HS-5 (cell line): ENCODE data around the gene KY.

Source experiments
- DNase-seq: peaks from one replicate; pipeline ENCODE4 v3.0.0-alpha.2; 2012; ENCODE audit warnings: low read depth

KY gene

GRCh38 chr3:134650431-134651346 is at the start of gene KY:
Gene KY, minus strand, starts transcription at chr3:134651022. Its CDS starts 62 bp downstream, at chr3:134650960.
- no peak for DNase-seq

- no peak for DNase-seq
Observed at GRCh38 chr3:134699721-134700120, 48.9 kb upstream of the KY start.

GRCh38 chr3:134699141-134699711 is 48.4 kb upstream of the KY start:
- DNase-seq: no peak

- DNase-seq: no peak
Observed at GRCh38 chr3:134697830-134698689, 47.2 kb upstream of the KY start.

GRCh38 chr3:134696155-134696554 is 45.3 kb upstream of the KY start:
- DNase-seq: no peak

- no peak for DNase-seq
Observed at GRCh38 chr3:134694946-134695543, 44.2 kb upstream of the KY start.

- no peak for DNase-seq
Observed at GRCh38 chr3:134694466-134694865, 43.6 kb upstream of the KY start.

- DNase-seq: no peak
Observed at GRCh38 chr3:134693804-134694203, 43.0 kb upstream of the KY start.

GRCh38 chr3:134693226-134693625 is 42.4 kb upstream of the KY start:
- DNase-seq: no peak

- no peak for DNase-seq
Observed at GRCh38 chr3:134690226-134690625, 39.4 kb upstream of the KY start.

- no peak for DNase-seq
Observed at GRCh38 chr3:134687642-134688041, 36.8 kb upstream of the KY start.

GRCh38 chr3:134685929-134686802 is 35.3 kb upstream of the KY start:
- DNase-seq: no peak

- DNase-seq: no peak
Observed at GRCh38 chr3:134682196-134682880, 31.5 kb upstream of the KY start.

GRCh38 chr3:134681522-134681900 is 30.7 kb upstream of the KY start:
- no peak for DNase-seq

GRCh38 chr3:134680796-134681521 is 30.1 kb upstream of the KY start:
- DNase-seq: no peak

- no peak for DNase-seq
Observed at GRCh38 chr3:134677987-134678308, 27.1 kb upstream of the KY start.

- DNase-seq: no peak
Observed at GRCh38 chr3:134677196-134677986, 26.6 kb upstream of the KY start.

- DNase-seq: no peak
Observed at GRCh38 chr3:134675726-134676256, 25.0 kb upstream of the KY start.

- no peak for DNase-seq
Observed at GRCh38 chr3:134672571-134672970, 21.7 kb upstream of the KY start.
